K562 (cell line): ENCODE data around the gene MYO1E. TPM values are rescaled to one million over a fixed set of nuclear protein-coding genes. Genes with fewer than 3 reads are reported as not detected.

ENCODE experiments used
- ATAC-seq: fragments of 200-7000 bp; cut with Tn5 transposase; 3 replicates; pipeline ENCODE4 v1.9.1; 2020; ENCODE audit warnings: moderate library complexity
- BruUV-seq: library from RNA; stranded (reverse); fragments of 400-500 nt; replicated peaks from 2 replicates; lab custom pipeline; 2021; lab: Mats Ljungman, UMichigan
- CTCF ChIA-PET: fragments of 300-600 bp; formaldehyde crosslinking; extraction: SDS; loops from one replicate; lab custom pipeline; 2021; ENCODE audit warnings: low intra/inter-chr PET ratio; lab: Yijun Ruan, JAX
- POLR2A ChIA-PET: fragments of 300-600, 350-650 bp; sonication (Branson Sonifier 250); formaldehyde crosslinking; extraction: SDS; loops from one replicate; lab custom pipeline; 2021; ENCODE audit warnings: antibody characterized with exemption, inconsistent platforms; lab: Yijun Ruan, JAX
- DNase-seq, 4 experiments: peaks; one replicate each; pipeline versions ENCODE4 v3.0.0 to v3.0.0-alpha.2; 2011 to 2018; ENCODE audit warnings: low spot score in 3 of 4, mixed read lengths in 3 of 4; ENCODE audit errors: extremely low read depth in 1 of 4
- FAIRE-seq: peaks from 2 replicates; lab custom pipeline; 2011; peaks lifted over from hg19 to GRCh38; lab: Jason Lieb, UNC
- H2AFZ ChIP-seq: 2 replicates; pipeline ENCODE4 v1.6.0; 2011; ENCODE audit warnings: low read depth, low read length, control low read depth, inconsistent platforms
- H3K27ac ChIP-seq: fragments of 200-600 bp; 3 replicates; pipeline ENCODE4 v1.8.0; 2011; ENCODE audit warnings: low read depth, mild to moderate bottlenecking, control low read depth, inconsistent platforms, low read length, moderate library complexity, mixed read lengths; ENCODE audit errors: extremely low read depth
- H3K27me3 ChIP-seq, 2 experiments: fragments of 300-600 bp in 1 of 2; 2 replicates in 1 of 2; 3 replicates in 1 of 2; pipeline versions ENCODE4 v1.6.0 to v1.8.0; 2011; ENCODE audit warnings: inconsistent platforms in 2 of 2, low read length in 2 of 2, mild to moderate bottlenecking in 1 of 2, mixed read lengths in 1 of 2, moderate library complexity in 1 of 2; ENCODE audit not compliant: control insufficient read depth in 2 of 2, insufficient read depth in 2 of 2
- H3K36me3 ChIP-seq: fragments of 300-600 bp; 3 replicates; pipeline ENCODE4 v1.8.0; 2011; ENCODE audit warnings: mild to moderate bottlenecking, low read length, inconsistent platforms; ENCODE audit not compliant: control insufficient read depth, insufficient read depth
- H3K4me1 ChIP-seq, 2 experiments: fragments of 200-600 bp in 1 of 2; replicated peaks in 1 of 2; 2 replicates in 1 of 2; 3 replicates in 1 of 2; pipeline versions ENCODE4 v1.5.1 to v1.8.0; 2011; ENCODE audit warnings: inconsistent platforms in 2 of 2, low read length in 2 of 2, mild to moderate bottlenecking in 1 of 2, mixed read lengths in 1 of 2, moderate library complexity in 1 of 2; ENCODE audit not compliant: control insufficient read depth in 2 of 2, insufficient read depth in 2 of 2
- H3K4me2 ChIP-seq: 2 replicates; pipeline ENCODE4 v1.6.1; 2011; ENCODE audit warnings: low read length, control low read depth, inconsistent platforms, mixed read lengths; ENCODE audit not compliant: insufficient read depth
- H3K4me3 ChIP-seq: fragments of 200-600 bp; sonication (generic), shearing (Covaris generic); 2 replicates; pipeline ENCODE4 v1.5.1; 2016; ENCODE audit warnings: control low read depth, inconsistent platforms
- H3K79me2 ChIP-seq: fragments of 200-600 bp; 3 replicates; pipeline ENCODE4 v1.8.0; 2011; ENCODE audit warnings: low read length, inconsistent platforms; ENCODE audit not compliant: control insufficient read depth, insufficient read depth
- H3K9ac ChIP-seq, 2 experiments: 2 replicates each; pipeline versions ENCODE4 v1.6.0 to v1.6.1; 2011; ENCODE audit warnings: low read depth in 2 of 2, low read length in 2 of 2, control low read depth in 1 of 2, inconsistent platforms in 1 of 2, mild to moderate bottlenecking in 1 of 2, mixed read lengths in 1 of 2; ENCODE audit not compliant: insufficient read depth in 1 of 2
- H3K9me1 ChIP-seq: one replicate; pipeline ENCODE4 v1.6.0; 2011; ENCODE audit warnings: inconsistent platforms, mild to moderate bottlenecking, low read length, moderate library complexity; ENCODE audit not compliant: control insufficient read depth, insufficient read depth
- H3K9me3 ChIP-seq: replicated peaks from 2 replicates; pipeline ENCODE4 v1.5.1; 2011; ENCODE audit warnings: low read depth, low read length, inconsistent platforms; ENCODE audit not compliant: control insufficient read depth, insufficient read depth
- H4K20me1 ChIP-seq: replicated peaks from 2 replicates; pipeline ENCODE4 v1.6.1; 2011; ENCODE audit warnings: low read length, inconsistent platforms, mixed read lengths; ENCODE audit not compliant: control insufficient read depth, insufficient read depth
- CEBPG ChIP-seq, 3 experiments: fragments of 200-800 bp in 1 of 3; sonication (Bioruptor generic) in 1 of 3; sonication (generic) in 1 of 3; formaldehyde crosslinking in 1 of 3; IDR thresholded peaks in 2 of 3; conservative IDR thresholded peaks in 1 of 3; 2 replicates each; pipeline versions ENCODE4 v1.6.1 to v1.8.0; 2016 to 2022; ENCODE audit warnings: missing compliant biosample characterization in 2 of 3, missing genetic modification characterization in 2 of 3, mild to moderate bottlenecking in 1 of 3, missing genetic modification reagents in 1 of 3
- CLOCK ChIP-seq: fragments of 250-450 bp; sonication (Bioruptor Pico); IDR thresholded peaks from 2 replicates; pipeline ENCODE4 v1.4.0; 2020; ENCODE audit warnings: mild to moderate bottlenecking, moderate library complexity, borderline replicate concordance
- DNMT1 ChIP-seq: fragments of 450-650 bp; IDR thresholded peaks from 2 replicates; pipeline ENCODE4 v1.6.1; 2016; ENCODE audit warnings: antibody characterized with exemption, mild to moderate bottlenecking
- E2F1 ChIP-seq: sonication (generic); formaldehyde crosslinking; IDR thresholded peaks from 2 replicates; pipeline ENCODE4 v1.8.1; 2023; ENCODE audit warnings: mild to moderate bottlenecking, missing genetic modification reagents, moderate library complexity
- ERF ChIP-seq: fragments of 450-650 bp; formaldehyde crosslinking; IDR thresholded peaks from 2 replicates; pipeline ENCODE4 v1.4.0; 2020; ENCODE audit warnings: mild to moderate bottlenecking, mixed read lengths
- KLF1 ChIP-seq: fragments of 450-650 bp; IDR thresholded peaks from 2 replicates; pipeline ENCODE4 v1.6.1; 2016; ENCODE audit warnings: missing genetic modification characterization, missing compliant biosample characterization
- PTBP1 ChIP-seq: fragments of 200-400 bp; formaldehyde crosslinking; IDR thresholded peaks from 2 replicates; pipeline ENCODE4 v1.6.1; 2017; ENCODE audit warnings: low read depth, low read length
- SMARCE1 ChIP-seq: fragments of 450-650 bp; IDR thresholded peaks from 2 replicates; pipeline ENCODE4 v1.7.1; 2016; ENCODE audit warnings: mild to moderate bottlenecking
- SREBF1 ChIP-seq: fragments of 150-350 bp; IDR thresholded peaks from 2 replicates; pipeline ENCODE4 v1.6.1; 2014; ENCODE audit warnings: antibody characterized with exemption, low read depth, low read length, borderline replicate concordance
- SRSF1 ChIP-seq: fragments of 200-400 bp; formaldehyde crosslinking; IDR thresholded peaks from 2 replicates; pipeline ENCODE4 v1.6.1; 2017; ENCODE audit warnings: mild to moderate bottlenecking, low read depth, low read length, moderate library complexity
- SRSF9 ChIP-seq: fragments of 200-400 bp; formaldehyde crosslinking; IDR thresholded peaks from 2 replicates; pipeline ENCODE4 v1.6.1; 2017; ENCODE audit warnings: low read depth, low read length, borderline replicate concordance
- XRCC5 ChIP-seq: fragments of 200-400 bp; formaldehyde crosslinking; IDR thresholded peaks from 2 replicates; pipeline ENCODE4 v1.6.1; 2017; ENCODE audit warnings: low read depth, mild to moderate bottlenecking, low read length
- ZBTB12 ChIP-seq: fragments of 250-450 bp; sonication (Bioruptor Pico); IDR thresholded peaks from 2 replicates; pipeline ENCODE4 v1.4.0; 2020
- WGBS: fragments of 100-300 bp; shearing (Covaris generic); methylation state at CpG from one replicate; pipeline ENCODE4 v1.1.6; 2016; ENCODE audit warnings: low coverage, mixed read lengths; ENCODE audit not compliant: insufficient coverage; ENCODE audit errors: missing lambda C conversion rate; 5-methylcytosine and 5-hydroxymethylcytosine counted together
- in situ Hi-C: fragments of 300-500 bp; cut with MboI; formaldehyde crosslinking; loops from 4 replicates; pipeline ENCODE4 v1.15.0; 2018; ENCODE audit warnings: inconsistent platforms, mixed read lengths
- intact Hi-C: fragments of 100-400 bp; cut with micrococcal nuclease; formaldehyde crosslinking; loops from 2 replicates; pipeline ENCODE4 v1.14.2; 2022
- polyA plus RNA-seq, 8 experiments: library from polyadenylated mRNA; depleted of rRNA in 4 of 8; stranded (reverse) in 5 of 8; unstranded in 3 of 8; fragments of >200 nt; fragmentation: Nextera tagmentation in 2 of 8; fragmentation: Illumina TruSeq in 1 of 8; extraction: Ambion mirVana in 2 of 8; extraction: Trizol in 1 of 8; gene quantifications; 2 replicates each; pipeline versions ENCODE4 v1.2.1 to v1.2.3, GENCODE V29; 2011 to 2014; ENCODE audit warnings: inconsistent platforms in 1 of 8, missing spikeins in 1 of 8
- total RNA-seq, 7 experiments: library from RNA; depleted of rRNA in 6 of 7; stranded (reverse); fragments of >200 nt in 6 of 7; fragmentation: Illumina TruSeq in 2 of 7; extraction: Trizol in 2 of 7; gene quantifications; 2 replicates each; pipeline versions ENCODE4 v1.2.1 to v1.2.3, GENCODE V29; 2011 to 2021; ENCODE audit warnings: low replicate concordance in 1 of 7

The MYO1E gene
- total and polyA plus RNA-seq, 9 of the 15 experiments (the other 6 are each of a cell fraction or from before 2014, with no cell fraction given), result under 0.01 to 0.44 (median 0.01) TPM; not detected in 6

GRCh38 chr15:59281699-59282098, 91.0 kb downstream of the MYO1E start (continued):
- TF ChIP-seq ZBTB12 (CRISPR knock-in tag) (no peak), SRSF9 (no peak)

GRCh38 chr15:59280855-59281254, 91.8 kb downstream of the MYO1E start:
- ChIA-PET POLR2A (no interaction called here), CTCF (no interaction called here)
- H3K9me3 ChIP-seq, result no peaks in the 10 kb centered on the region
- no peak overlapping the region for H3K4me2 ChIP-seq
- ATAC-seq (no peak), FAIRE-seq (no peak)
- 3% methylated on average over 5 of the region's 5 CpGs for WGBS
- no peak overlapping the region for H2AFZ ChIP-seq
- H3K4me1 ChIP-seq, result no peaks in the 10 kb centered on the region
- H3K4me3 ChIP-seq, result no peak overlapping the region
- H4K20me1 ChIP-seq, result no peaks in the 10 kb centered on the region
- no peak overlapping the region for H3K9ac ChIP-seq
- H3K27ac ChIP-seq, result no peak overlapping the region
- TF ChIP-seq ERF (CRISPR knock-in tag) (no peak), E2F1 (CRISPR knock-in tag) (no peak), XRCC5 (no peak), SREBF1 (no peak), DNMT1 (no peak), CLOCK (no peak), PTBP1 (no peak), CEBPG (CRISPR knock-in tag; IDR thresholded peaks at IDR 0.05) (no peak), CEBPG (tag; conservative IDR thresholded peaks at IDR 0.05 in 1 of 2, IDR thresholded peaks at IDR 0.05 in 1 of 2) (no peak), SMARCE1 (no peak), KLF1 (tag) (no peak), SRSF1 (no peak)
- TF ChIP-seq, all 486 proteins: peak for 0
- DNase-seq, result no peak
- Histone ChIP-seq H3K27me3 (peaks cover 7 to 26% of the 10 kb centered on the region in 2 experiments; a peak in 3 of 5 replicates), H3K36me3 (no peaks in the 10 kb centered on the region), H3K79me2 (no peaks in the 10 kb centered on the region), H3K9me1 (no peaks in the 10 kb centered on the region)
- intact Hi-C loops (no loop called here), in situ Hi-C loops (no loop called here)
- BruUV-seq, result no TSS peak
